Spinal cord (tissue), 10 donors: ENCODE results near the gene GPR107. TPM values are rescaled to one million over a fixed set of nuclear protein-coding genes. Genes with fewer than 3 reads are reported as not detected.

Source experiments
- DNase-seq, 6 donors: peaks; one replicate each; pipeline versions ENCODE4 v3.0.0 to v3.0.0-alpha.2; 2013 to 2015; ENCODE audit warnings: low spot score in 6 of 6, low read depth in 4 of 6
- H3K27ac ChIP-seq: one replicate; pipeline ENCODE4 v1.5.1; 2013; ENCODE audit warnings: low read depth, low read length, control low read depth
- H3K27me3 ChIP-seq: one replicate; pipeline ENCODE4 v1.6.1; 2013; ENCODE audit warnings: low read length; ENCODE audit not compliant: control insufficient read depth, insufficient read depth
- H3K36me3 ChIP-seq: one replicate; pipeline ENCODE4 v1.6.1; 2013; ENCODE audit warnings: low read length; ENCODE audit not compliant: control insufficient read depth, insufficient read depth
- H3K4me1 ChIP-seq: one replicate; pipeline ENCODE4 v1.6.1; 2013; ENCODE audit warnings: low read length; ENCODE audit not compliant: control insufficient read depth, insufficient read depth
- H3K4me3 ChIP-seq: one replicate; pipeline ENCODE4 v1.5.1; 2013; ENCODE audit warnings: low read depth, low read length, control low read depth
- H3K9me3 ChIP-seq: one replicate; pipeline ENCODE4 v1.6.1; 2013; ENCODE audit warnings: low read length; ENCODE audit not compliant: control insufficient read depth, insufficient read depth
- WGBS: methylation state at CpG from one replicate; pipeline ENCODE4 v1.1.5; 2013; ENCODE audit warnings: missing lambda C conversion rate; ENCODE audit not compliant: insufficient coverage; 5-methylcytosine and 5-hydroxymethylcytosine counted together
- polyA plus RNA-seq, 2 donors: library from polyadenylated mRNA; unstranded; fragments of 120-200 nt; gene quantifications; one replicate each; pipeline ENCODE4 v1.2.1, GENCODE V29; 2013; ENCODE audit not compliant: insufficient read length in 2 of 2
- total RNA-seq, 2 donors: library from RNA; depleted of rRNA in 1 of 2; stranded (reverse); fragments of 120-200 nt in 1 of 2; fragments of >200 nt in 1 of 2; gene quantifications; one replicate each; pipeline versions ENCODE4 v1.2.3 to v1.2.4, GENCODE V29; 2013 to 2014
- donor health status: healthy.

GPR107 gene
- total and polyA plus RNA-seq, 4 donors, result 24.8 to 46.6 (median 44.2) TPM

DNA sequence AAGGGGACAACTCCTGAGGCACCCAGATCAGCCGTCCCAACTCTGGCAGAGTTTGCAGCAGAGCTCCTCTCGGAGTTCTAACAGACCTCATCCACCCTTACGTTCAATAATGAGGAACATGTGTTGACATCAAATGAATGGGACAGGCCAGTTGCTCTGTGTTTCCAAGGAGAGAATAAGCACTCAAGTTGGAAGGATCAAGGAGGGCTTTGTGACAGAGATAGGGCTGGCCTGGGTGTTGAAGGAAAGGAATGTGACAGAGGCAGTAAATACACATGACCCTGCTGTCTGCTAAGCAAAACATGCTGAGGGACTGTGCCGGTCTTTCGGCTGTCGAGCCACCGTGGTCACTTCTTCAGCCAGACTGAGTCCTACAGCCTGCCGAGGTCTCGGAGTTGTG lies 48.2 kb downstream of the GPR107 start:
- H3K36me3 ChIP-seq, result peaks cover 64% of the 10 kb centered on the region
- no peak overlapping the region for H3K27ac ChIP-seq
- H3K4me3 ChIP-seq, result no peak overlapping the region
- no peak for DNase-seq
- no peaks in the 10 kb centered on the region for H3K9me3 ChIP-seq
- H3K27me3 ChIP-seq, result no peaks in the 10 kb centered on the region
- 90% methylated on average over 7 of the region's 9 CpGs for WGBS
- peaks cover 5% of the 10 kb centered on the region for H3K4me1 ChIP-seq

DNA sequence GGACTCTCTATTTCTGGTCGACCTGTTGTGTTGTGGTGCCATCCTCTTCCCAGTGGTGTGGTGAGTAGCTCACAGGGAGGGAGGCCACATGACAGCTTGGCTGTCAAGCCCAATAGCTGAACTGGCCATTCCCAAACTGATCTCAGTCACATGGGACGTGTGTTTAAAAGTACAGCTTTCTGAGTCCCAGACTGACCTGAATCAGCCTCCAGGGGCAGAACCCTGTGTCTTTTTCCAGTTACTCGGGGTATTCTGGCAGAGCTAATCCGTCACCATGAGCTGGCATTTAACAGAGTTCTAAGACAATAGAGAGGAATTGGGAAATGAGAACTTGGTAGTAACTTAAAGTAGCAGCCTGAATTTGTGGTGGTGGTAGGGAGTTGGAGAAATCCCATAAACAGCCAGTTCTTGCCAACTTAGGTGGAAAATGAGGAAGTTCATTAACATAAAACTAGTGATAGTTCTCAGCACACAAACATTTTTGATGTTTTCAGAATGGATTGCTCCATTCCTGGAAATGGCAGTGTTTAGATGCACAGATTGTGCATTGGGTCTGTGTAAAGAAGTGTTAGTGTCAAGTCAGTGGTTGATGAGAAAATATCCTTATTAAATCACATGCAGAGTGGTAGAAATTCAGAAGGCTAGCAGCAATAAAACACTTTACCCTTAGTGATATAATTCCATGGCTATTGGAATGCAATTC lies 50.9 kb downstream of the GPR107 start:
- Histone ChIP-seq H3K4me1 (peaks cover 8% of the 10 kb centered on the region), H3K27ac (no peak overlapping the region), H3K36me3 (peaks cover 60% of the 10 kb centered on the region), H3K9me3 (no peaks in the 10 kb centered on the region), H3K27me3 (no peaks in the 10 kb centered on the region), H3K4me3 (no peak overlapping the region)
- no peak for DNase-seq
- WGBS, result 61% methylated on average over 4 of the region's 4 CpGs

DNA sequence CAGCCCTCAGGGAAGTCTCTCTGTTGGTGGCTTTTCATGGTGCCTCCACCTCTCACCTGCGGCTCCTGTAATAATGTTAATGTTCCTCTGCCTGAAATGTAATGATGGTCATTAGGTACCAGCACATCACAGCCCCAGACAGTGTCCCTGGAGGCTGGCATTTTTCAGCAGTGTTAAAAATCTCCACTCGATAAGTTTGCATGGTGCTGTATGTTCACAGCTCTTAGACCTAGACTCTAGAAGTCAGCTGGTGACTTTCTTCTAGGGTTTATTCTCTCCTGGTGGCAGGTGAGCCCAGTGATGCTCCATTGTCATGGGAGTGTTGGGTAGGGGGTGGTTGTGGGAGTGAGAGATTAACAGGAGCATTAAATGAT lies 53.1 kb downstream of the GPR107 start:
- DNase-seq, result no peak
- Histone ChIP-seq H3K27ac (no peak overlapping the region), H3K27me3 (no peaks in the 10 kb centered on the region), H3K4me3 (no peak overlapping the region), H3K9me3 (no peaks in the 10 kb centered on the region), H3K36me3 (peaks cover 57% of the 10 kb centered on the region), H3K4me1 (peaks cover 9% of the 10 kb centered on the region)
- WGBS, result 100% methylated on average over 1 of the region's 2 CpGs

DNA sequence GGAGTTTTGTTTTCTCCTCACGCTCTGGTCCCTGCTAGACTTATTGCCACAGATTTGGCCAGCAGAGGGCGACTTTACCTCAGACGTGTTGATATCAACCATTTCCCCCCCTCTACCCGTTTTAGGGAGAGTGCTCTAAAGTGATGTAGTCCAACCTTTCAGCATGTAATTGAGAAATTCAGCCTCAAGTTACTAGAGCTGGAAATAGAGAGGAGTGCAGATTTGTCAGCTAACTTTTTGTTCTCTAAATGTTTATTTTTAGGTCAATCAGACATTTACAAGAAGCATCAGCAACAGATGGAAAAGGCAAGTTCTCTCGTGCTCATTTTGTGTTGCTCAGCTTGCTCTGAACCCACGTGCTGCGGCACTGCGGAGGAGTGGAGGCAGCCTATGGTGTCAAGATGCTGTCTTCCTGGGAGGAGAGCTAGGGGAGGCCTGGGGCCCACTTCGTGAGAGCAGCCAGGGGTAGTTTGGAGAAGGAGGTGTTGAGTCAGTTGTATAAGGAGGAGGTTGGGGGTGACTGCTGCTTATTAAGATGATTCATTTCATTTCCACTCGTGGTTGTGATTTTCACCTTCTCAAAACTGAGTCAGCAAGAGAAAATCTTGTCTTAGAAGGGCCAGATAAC lies 53.6 kb downstream of the GPR107 start:
- Histone ChIP-seq H3K27ac (no peak overlapping the region), H3K36me3 (peaks cover 55% of the 10 kb centered on the region), H3K9me3 (no peaks in the 10 kb centered on the region), H3K4me3 (no peak overlapping the region), H3K4me1 (peaks cover 14% of the 10 kb centered on the region), H3K27me3 (no peaks in the 10 kb centered on the region)
- WGBS, result 59% methylated on average over 5 of the region's 10 CpGs
- DNase-seq, result peak; percentile 60 to 95 (median 80)

DNA sequence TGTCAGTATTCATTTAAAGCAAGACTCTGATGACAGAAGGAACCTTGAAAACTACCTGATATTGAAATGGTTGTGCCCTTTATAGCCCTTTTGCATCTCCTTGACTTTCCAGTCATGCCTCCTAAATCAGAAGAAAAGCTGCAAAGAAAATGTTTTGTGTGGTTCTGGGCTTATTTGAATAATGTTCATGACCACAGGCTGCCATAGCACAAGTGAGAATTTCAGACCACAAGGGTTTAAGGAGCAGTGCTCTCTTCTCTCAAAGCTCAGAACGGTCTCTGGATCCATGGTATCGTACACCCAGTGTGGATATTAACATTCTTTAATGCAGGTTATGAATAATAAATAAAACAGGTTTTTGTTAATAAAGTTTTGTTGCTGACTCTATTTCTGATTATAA lies 54.2 kb downstream of the GPR107 start:
- Histone ChIP-seq H3K27ac (no peak overlapping the region), H3K4me3 (no peak overlapping the region), H3K36me3 (peaks cover 51% of the 10 kb centered on the region), H3K4me1 (peaks cover 16% of the 10 kb centered on the region), H3K9me3 (no peaks in the 10 kb centered on the region), H3K27me3 (no peaks in the 10 kb centered on the region)
- no peak for DNase-seq
- WGBS, result no CpG with 5 or more reads among the region's 2 CpGs

DNA sequence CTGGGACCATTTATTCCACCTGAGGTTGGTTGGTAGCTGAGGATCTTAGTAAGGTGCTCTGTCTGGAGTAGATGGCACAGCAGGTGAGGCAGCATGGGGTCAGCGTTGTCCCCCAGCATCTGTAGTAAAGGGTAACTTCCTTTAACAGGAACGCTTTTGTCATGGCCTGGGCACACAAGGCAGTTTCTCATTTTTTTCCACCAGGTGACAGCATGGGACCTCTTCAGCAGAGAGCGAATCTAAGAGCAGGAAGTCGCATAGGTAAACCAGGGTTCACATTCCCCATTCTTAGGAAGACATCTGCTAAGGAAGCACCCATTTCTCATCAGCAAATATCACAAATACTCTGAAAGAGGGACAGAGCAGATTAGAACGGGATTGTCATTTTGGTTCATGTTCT lies 56.5 kb downstream of the GPR107 start:
- Histone ChIP-seq H3K9me3 (no peaks in the 10 kb centered on the region), H3K36me3 (peaks cover 44% of the 10 kb centered on the region), H3K27ac (no peak overlapping the region), H3K27me3 (no peaks in the 10 kb centered on the region), H3K4me1 (peaks cover 14% of the 10 kb centered on the region), H3K4me3 (no peak overlapping the region)
- WGBS, result 84% methylated on average over 5 of the region's 5 CpGs
- peak in 1 of 6 donors; percentile 50 for DNase-seq

DNA sequence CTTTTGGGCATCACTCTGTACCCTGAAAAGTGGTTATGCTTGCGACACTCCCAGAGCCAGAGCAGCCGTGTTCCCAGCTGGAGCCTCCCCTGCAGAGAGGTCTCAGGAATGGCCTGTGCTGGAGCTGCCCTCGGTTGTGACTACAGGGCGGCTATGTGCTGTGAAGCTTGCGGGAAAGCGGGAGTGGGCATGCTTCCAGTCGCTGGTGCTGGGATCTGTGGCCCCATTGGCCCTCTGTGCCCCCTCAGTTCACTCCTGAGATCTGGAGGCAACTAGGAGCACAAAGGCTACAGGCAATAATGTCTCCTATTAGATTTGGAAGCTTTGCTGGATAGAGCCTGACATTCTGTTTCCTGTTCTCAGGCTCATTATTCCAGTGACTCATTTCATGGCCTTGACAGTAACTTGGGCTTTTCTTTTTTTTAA lies 56.9 kb downstream of the GPR107 start:
- Histone ChIP-seq H3K9me3 (no peaks in the 10 kb centered on the region), H3K27ac (no peak overlapping the region), H3K27me3 (no peaks in the 10 kb centered on the region), H3K4me3 (no peak overlapping the region), H3K36me3 (peaks cover 44% of the 10 kb centered on the region), H3K4me1 (peaks cover 14% of the 10 kb centered on the region)
- no peak for DNase-seq
- 73% methylated on average over 7 of the region's 7 CpGs for WGBS

DNA sequence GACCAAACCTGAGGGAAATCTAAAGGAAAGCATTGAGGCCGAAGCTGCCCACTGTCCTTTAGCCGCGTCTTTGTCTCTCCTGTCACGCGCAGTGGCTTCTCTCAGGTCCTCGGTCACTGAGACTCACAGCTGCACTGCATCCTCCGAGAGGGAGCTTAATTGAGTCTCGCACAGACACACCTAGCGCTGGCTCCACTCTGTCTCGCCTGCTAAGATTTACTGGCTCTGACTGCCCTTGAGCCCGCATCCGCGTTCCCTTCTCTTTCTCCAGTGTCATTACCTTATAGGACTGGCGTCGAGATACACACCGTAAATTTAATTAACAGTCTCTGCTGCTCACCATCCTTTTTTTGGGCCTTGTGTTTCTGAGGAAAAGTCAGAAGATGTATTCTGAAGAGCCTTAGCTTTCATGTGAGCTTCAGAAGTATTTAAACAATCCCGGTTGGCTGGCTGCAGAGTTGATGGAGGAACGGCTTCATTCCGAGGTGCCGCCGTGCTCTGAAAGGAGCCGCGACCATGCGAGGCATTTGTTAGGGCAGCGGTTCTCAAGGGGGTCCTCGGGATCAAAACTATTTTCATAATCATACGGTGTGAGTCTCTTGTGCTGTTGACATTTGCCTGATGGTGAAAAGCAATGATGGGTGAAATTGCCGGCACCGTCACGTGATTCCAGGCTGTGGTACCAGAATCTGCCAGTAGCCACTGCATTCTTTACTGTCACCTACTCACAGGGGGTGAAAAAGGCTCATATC lies 58.3 kb downstream of the GPR107 start:
- H3K4me3 ChIP-seq, result no peak overlapping the region
- H3K4me1 ChIP-seq, result peaks cover 14% of the 10 kb centered on the region
- H3K27ac ChIP-seq, result no peak overlapping the region
- no peaks in the 10 kb centered on the region for H3K9me3 ChIP-seq
- H3K27me3 ChIP-seq, result no peaks in the 10 kb centered on the region
- DNase-seq, result peak in 1 of 6 donors; percentile 80
- 56% methylated on average over 17 of the region's 30 CpGs for WGBS
- peaks cover 44% of the 10 kb centered on the region for H3K36me3 ChIP-seq

DNA sequence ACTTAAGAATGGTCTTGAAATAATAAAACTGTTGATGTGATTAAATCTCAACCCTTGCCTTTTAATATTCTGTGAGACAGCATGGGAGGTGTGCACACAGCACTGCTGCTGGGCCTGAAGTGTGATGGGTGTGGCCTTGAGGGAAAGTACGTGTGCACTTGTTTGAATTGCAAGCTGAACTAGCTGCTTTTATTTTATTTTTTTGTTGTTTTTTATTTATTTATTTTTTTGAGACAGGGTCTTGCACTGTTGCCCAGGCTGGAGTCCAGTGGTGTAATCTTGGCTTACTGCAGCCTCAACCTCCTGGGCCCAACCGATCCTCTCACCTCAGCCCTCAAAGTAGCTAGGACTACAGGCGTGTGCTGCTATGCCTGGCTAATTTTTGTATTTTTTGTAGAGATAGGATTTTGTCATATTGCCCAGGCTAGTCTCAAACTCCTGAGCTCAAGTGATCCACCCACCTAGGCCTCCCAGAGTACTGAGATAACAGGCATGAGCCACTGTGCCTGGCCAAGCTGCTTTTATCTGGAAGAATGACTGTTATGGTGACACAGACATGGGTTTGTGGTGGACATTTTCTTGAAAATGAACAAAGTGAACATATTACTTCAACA lies 58.9 kb downstream of the GPR107 start:
- H3K27ac ChIP-seq, result no peak overlapping the region

More for the DNA sequence above, 58.9 kb downstream of the GPR107 start:
- no peak overlapping the region for H3K4me3 ChIP-seq
- WGBS, result no CpG with 5 or more reads among the region's 3 CpGs
- H3K9me3 ChIP-seq, result no peaks in the 10 kb centered on the region
- H3K4me1 ChIP-seq, result peaks cover 10% of the 10 kb centered on the region
- no peaks in the 10 kb centered on the region for H3K27me3 ChIP-seq
- peaks cover 41% of the 10 kb centered on the region for H3K36me3 ChIP-seq
- DNase-seq, result no peak
